HG02763 (cell line): ENCODE data around the gene TCP10L.
"Not testable (repeated sequence)": the region's sequence is repeated elsewhere in the genome, so short reads cannot be mapped to it uniquely, and the experiment has no call there.

Source experiments
- ATAC-seq: cut with Tn5 transposase; IDR thresholded peaks from one replicate; pipeline ENCODE4 v1.9.1; 2021; ENCODE audit warnings: mild to moderate bottlenecking, moderate library complexity; ENCODE audit not compliant: unreplicated experiment

TCP10L gene

GRCh38 chr21:32558106-32558505 is 27.2 kb downstream of the TCP10L start:
- no peak for ATAC-seq

- ATAC-seq = no peak
Measured at GRCh38 chr21:32554832-32555638, 30.3 kb downstream of the TCP10L start.

GRCh38 chr21:32549886-32550285 is 35.4 kb downstream of the TCP10L start:
- no peak for ATAC-seq

- ATAC-seq = no peak
Measured at GRCh38 chr21:32549440-32549839, 35.9 kb downstream of the TCP10L start.

- no peak for ATAC-seq
Measured at GRCh38 chr21:32548978-32549377, 36.3 kb downstream of the TCP10L start.

GRCh38 chr21:32547018-32547417 is 38.3 kb downstream of the TCP10L start:
- ATAC-seq = no peak

GRCh38 chr21:32545948-32546441 is 39.3 kb downstream of the TCP10L start:
- ATAC-seq = no peak

GRCh38 chr21:32544697-32545096 is 40.6 kb downstream of the TCP10L start:
- no peak for ATAC-seq

GRCh38 chr21:32543975-32544374 is 41.3 kb downstream of the TCP10L start:
- ATAC-seq = no peak

- not testable (repeated sequence) for ATAC-seq
Measured at GRCh38 chr21:32543056-32543455, 42.3 kb downstream of the TCP10L start.

GRCh38 chr21:32539378-32539777 is 45.9 kb downstream of the TCP10L start:
- no peak for ATAC-seq

- ATAC-seq = no peak
Measured at GRCh38 chr21:32538147-32538792, 47.1 kb downstream of the TCP10L start.

- no peak for ATAC-seq
Measured at GRCh38 chr21:32537569-32537881, 47.8 kb downstream of the TCP10L start.

GRCh38 chr21:32535612-32536011 is 49.7 kb downstream of the TCP10L start:
- ATAC-seq = no peak

GRCh38 chr21:32534113-32534512 is 51.2 kb downstream of the TCP10L start:
- no peak for ATAC-seq

- ATAC-seq = no peak
Measured at GRCh38 chr21:32533611-32534010, 51.7 kb downstream of the TCP10L start.

- ATAC-seq = no peak
Measured at GRCh38 chr21:32533053-32533452, 52.3 kb downstream of the TCP10L start.

- ATAC-seq = no peak
Measured at GRCh38 chr21:32532636-32533035, 52.7 kb downstream of the TCP10L start.

- ATAC-seq = not testable (repeated sequence)
Measured at GRCh38 chr21:32531561-32531960, 53.8 kb downstream of the TCP10L start.

GRCh38 chr21:32530809-32531208 is 54.5 kb downstream of the TCP10L start:
- ATAC-seq = not testable (repeated sequence)

- ATAC-seq = no peak
Measured at GRCh38 chr21:32529679-32530078, 55.6 kb downstream of the TCP10L start.

GRCh38 chr21:32525282-32525681 is 60.0 kb downstream of the TCP10L start:
- ATAC-seq = no peak
